ENCODE results near the gene PTGES2. TPM values are rescaled to one million over a fixed set of nuclear protein-coding genes. Genes with fewer than 3 reads are reported as not detected.

The PTGES2 gene
- polyA plus RNA-seq, 1 donor from 2014 or later, result 55.9 TPM

DNA sequence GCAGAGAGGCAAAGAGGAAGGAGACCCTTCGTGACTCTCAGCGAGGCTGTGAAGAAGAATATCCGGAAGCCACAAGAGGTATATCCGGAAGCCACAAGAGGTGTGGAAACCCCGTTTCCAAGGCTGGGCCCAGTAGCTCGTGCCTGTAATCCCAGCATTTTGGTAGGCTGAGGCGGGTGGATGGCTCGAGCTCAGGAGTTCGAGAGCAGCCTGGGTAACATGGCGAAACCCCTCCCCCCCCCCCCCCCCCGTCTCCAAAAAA, 31.9 kb upstream of the PTGES2 start:
- Histone ChIP-seq H4K20me1 (ENCODE audit: insufficient read depth) (no peaks in the 10 kb centered on the region), H3K36me3 (ENCODE audit: insufficient read depth, low read length) (peaks cover 3% of the 10 kb centered on the region), H3K27ac (ENCODE audit: low read length) (peak overlapping the region; percentile 39), H3F3A (ENCODE audit: insufficient read depth, low read length, poor library complexity, severe bottlenecking) (no peaks in the 10 kb centered on the region), H3K4me3 (ENCODE audit: low read length) (peak overlapping the region; percentile 75), H3K4me2 (ENCODE audit: low read length) (no peak overlapping the region), H3K9me2 (ENCODE audit: insufficient read depth, low read length) (no peaks in the 10 kb centered on the region), H3K79me2 (replicated peaks; ENCODE audit: insufficient read depth, low read length) (no peaks in the 10 kb centered on the region), H3K9ac (ENCODE audit: low read length) (peak overlapping the region; percentile 39), H3K9me3 (ENCODE audit: low read length) (no peaks in the 10 kb centered on the region), H2AFZ (ENCODE audit: low read depth, low read length) (no peak overlapping the region), H3K27me3 (ENCODE audit: insufficient read depth, low read depth, low read length) (no peaks in the 10 kb centered on the region)
- TF ChIP-seq TAF1 (IDR thresholded peaks at IDR 0.05; ENCODE audit: low read depth), result no peak
- TF ChIP-seq, protein P1, sequence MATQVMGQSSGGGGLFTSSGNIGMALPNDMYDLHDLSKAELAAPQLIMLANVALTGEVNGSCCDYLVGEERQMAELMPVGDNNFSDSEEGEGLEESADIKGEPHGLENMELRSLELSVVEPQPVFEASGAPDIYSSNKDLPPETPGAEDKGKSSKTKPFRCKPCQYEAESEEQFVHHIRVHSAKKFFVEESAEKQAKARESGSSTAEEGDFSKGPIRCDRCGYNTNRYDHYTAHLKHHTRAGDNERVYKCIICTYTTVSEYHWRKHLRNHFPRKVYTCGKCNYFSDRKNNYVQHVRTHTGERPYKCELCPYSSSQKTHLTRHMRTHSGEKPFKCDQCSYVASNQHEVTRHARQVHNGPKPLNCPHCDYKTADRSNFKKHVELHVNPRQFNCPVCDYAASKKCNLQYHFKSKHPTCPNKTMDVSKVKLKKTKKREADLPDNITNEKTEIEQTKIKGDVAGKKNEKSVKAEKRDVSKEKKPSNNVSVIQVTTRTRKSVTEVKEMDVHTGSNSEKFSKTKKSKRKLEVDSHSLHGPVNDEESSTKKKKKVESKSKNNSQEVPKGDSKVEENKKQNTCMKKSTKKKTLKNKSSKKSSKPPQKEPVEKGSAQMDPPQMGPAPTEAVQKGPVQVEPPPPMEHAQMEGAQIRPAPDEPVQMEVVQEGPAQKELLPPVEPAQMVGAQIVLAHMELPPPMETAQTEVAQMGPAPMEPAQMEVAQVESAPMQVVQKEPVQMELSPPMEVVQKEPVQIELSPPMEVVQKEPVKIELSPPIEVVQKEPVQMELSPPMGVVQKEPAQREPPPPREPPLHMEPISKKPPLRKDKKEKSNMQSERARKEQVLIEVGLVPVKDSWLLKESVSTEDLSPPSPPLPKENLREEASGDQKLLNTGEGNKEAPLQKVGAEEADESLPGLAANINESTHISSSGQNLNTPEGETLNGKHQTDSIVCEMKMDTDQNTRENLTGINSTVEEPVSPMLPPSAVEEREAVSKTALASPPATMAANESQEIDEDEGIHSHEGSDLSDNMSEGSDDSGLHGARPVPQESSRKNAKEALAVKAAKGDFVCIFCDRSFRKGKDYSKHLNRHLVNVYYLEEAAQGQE (IDR thresholded peaks at IDR 0.05; ENCODE audit: borderline replicate concordance), result no peak
- TF ChIP-seq SMC3 (conservative IDR thresholded peaks at IDR 0.05; ENCODE audit: poor library complexity), result no peak
- no peak for TF ChIP-seq MXI1 (conservative IDR thresholded peaks at IDR 0.05; ENCODE audit: poor library complexity, severe bottlenecking)
- no peak for TF ChIP-seq EP300 (conservative IDR thresholded peaks at IDR 0.05; ENCODE audit: poor library complexity, severe bottlenecking)
- TF ChIP-seq POLR2AphosphoS5 (IDR thresholded peaks at IDR 0.05), result no peak
- TF ChIP-seq RAD21 (conservative IDR thresholded peaks at IDR 0.05), result no peak
- TF ChIP-seq, protein P2, sequence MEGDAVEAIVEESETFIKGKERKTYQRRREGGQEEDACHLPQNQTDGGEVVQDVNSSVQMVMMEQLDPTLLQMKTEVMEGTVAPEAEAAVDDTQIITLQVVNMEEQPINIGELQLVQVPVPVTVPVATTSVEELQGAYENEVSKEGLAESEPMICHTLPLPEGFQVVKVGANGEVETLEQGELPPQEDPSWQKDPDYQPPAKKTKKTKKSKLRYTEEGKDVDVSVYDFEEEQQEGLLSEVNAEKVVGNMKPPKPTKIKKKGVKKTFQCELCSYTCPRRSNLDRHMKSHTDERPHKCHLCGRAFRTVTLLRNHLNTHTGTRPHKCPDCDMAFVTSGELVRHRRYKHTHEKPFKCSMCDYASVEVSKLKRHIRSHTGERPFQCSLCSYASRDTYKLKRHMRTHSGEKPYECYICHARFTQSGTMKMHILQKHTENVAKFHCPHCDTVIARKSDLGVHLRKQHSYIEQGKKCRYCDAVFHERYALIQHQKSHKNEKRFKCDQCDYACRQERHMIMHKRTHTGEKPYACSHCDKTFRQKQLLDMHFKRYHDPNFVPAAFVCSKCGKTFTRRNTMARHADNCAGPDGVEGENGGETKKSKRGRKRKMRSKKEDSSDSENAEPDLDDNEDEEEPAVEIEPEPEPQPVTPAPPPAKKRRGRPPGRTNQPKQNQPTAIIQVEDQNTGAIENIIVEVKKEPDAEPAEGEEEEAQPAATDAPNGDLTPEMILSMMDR (IDR thresholded peaks at IDR 0.05; ENCODE audit: poor library complexity, severe bottlenecking), result no peak
- no peak for TF ChIP-seq EZH2 (IDR thresholded peaks at IDR 0.05; ENCODE audit: borderline replicate concordance, insufficient read depth, low read length, poor library complexity, severe bottlenecking)

GRCh38 chr9:128155736-128156500, 28.4 kb upstream of the PTGES2 start:
- Histone ChIP-seq H3K9me2 (ENCODE audit: insufficient read depth, low read length) (no peaks in the 10 kb centered on the region), H2AFZ (ENCODE audit: low read depth, low read length) (no peak overlapping the region), H4K20me1 (ENCODE audit: insufficient read depth) (no peaks in the 10 kb centered on the region), H3K79me2 (replicated peaks; ENCODE audit: insufficient read depth, low read length) (no peaks in the 10 kb centered on the region), H3K27ac (ENCODE audit: low read length) (no peak overlapping the region), H3K9me3 (ENCODE audit: low read length) (no peaks in the 10 kb centered on the region), H3K4me2 (ENCODE audit: low read length) (no peak overlapping the region), H3K27me3 (ENCODE audit: insufficient read depth, low read depth, low read length) (no peaks in the 10 kb centered on the region), H3K4me3 (ENCODE audit: low read length) (no peak overlapping the region), H3F3A (ENCODE audit: insufficient read depth, low read length, poor library complexity, severe bottlenecking) (no peaks in the 10 kb centered on the region), H3K36me3 (ENCODE audit: insufficient read depth, low read length) (no peaks in the 10 kb centered on the region), H3K9ac (ENCODE audit: low read length) (no peak overlapping the region)
- TF ChIP-seq POLR2AphosphoS5 (IDR thresholded peaks at IDR 0.05) (no peak), MXI1 (conservative IDR thresholded peaks at IDR 0.05; ENCODE audit: poor library complexity, severe bottlenecking) (no peak), RAD21 (conservative IDR thresholded peaks at IDR 0.05) (no peak), EP300 (conservative IDR thresholded peaks at IDR 0.05; ENCODE audit: poor library complexity, severe bottlenecking) (no peak), SMC3 (conservative IDR thresholded peaks at IDR 0.05; ENCODE audit: poor library complexity) (no peak), EZH2 (IDR thresholded peaks at IDR 0.05; ENCODE audit: borderline replicate concordance, insufficient read depth, low read length, poor library complexity, severe bottlenecking) (no peak), TAF1 (IDR thresholded peaks at IDR 0.05; ENCODE audit: low read depth) (no peak)
- TF ChIP-seq, protein P2 (IDR thresholded peaks at IDR 0.05; ENCODE audit: poor library complexity, severe bottlenecking), result no peak
- TF ChIP-seq, protein P1 (IDR thresholded peaks at IDR 0.05; ENCODE audit: borderline replicate concordance), result no peak

Data from neural cell (in vitro differentiated cells).